ENCODE results near the gene ITPR1.

DNA sequence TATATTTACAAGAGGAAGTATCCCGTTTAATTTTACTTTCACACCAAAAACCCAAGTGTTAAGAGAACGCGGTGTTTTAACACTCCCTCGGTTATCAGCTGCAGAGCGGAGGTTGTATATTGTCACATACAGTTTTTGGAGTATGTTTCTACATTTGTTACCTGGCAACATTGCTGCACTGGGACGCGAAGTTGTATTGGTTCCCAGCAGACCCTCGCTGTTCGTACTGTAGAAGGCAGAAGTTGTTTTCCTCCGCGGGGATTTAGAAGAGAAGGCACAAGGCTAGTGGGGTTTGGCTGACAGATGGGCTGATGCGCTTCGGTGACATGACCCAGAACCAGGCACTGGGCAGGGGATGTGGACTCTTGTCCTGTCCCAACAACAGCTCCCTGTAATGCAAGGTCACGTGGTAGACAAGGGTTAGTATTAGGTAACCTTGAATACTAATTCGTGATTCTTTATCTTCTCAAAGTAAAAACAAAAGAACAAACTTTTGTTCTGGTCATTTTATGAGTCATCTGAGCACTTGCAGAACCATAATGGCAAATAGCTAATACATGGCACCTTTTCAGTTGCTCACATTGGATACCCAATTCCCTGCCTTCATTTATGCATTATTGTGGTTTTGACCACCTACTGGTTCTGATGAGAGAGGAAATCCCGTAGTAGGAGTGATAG is 255.7 kb downstream of the ITPR1 start:
- TF ChIP-seq, protein P1, sequence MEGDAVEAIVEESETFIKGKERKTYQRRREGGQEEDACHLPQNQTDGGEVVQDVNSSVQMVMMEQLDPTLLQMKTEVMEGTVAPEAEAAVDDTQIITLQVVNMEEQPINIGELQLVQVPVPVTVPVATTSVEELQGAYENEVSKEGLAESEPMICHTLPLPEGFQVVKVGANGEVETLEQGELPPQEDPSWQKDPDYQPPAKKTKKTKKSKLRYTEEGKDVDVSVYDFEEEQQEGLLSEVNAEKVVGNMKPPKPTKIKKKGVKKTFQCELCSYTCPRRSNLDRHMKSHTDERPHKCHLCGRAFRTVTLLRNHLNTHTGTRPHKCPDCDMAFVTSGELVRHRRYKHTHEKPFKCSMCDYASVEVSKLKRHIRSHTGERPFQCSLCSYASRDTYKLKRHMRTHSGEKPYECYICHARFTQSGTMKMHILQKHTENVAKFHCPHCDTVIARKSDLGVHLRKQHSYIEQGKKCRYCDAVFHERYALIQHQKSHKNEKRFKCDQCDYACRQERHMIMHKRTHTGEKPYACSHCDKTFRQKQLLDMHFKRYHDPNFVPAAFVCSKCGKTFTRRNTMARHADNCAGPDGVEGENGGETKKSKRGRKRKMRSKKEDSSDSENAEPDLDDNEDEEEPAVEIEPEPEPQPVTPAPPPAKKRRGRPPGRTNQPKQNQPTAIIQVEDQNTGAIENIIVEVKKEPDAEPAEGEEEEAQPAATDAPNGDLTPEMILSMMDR (IDR thresholded peaks at IDR 0.05; ENCODE audit: low read depth, low read length) = no peak
- TF ChIP-seq POLR2A (IDR thresholded peaks at IDR 0.05; ENCODE audit: extremely low read depth, insufficient read length) = no peak
- TF ChIP-seq, protein P2, sequence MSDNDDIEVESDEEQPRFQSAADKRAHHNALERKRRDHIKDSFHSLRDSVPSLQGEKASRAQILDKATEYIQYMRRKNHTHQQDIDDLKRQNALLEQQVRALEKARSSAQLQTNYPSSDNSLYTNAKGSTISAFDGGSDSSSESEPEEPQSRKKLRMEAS (IDR thresholded peaks at IDR 0.05; ENCODE audit: low read depth, low read length) = no peak

Data from NB4 (cell line).